Activated CD4-positive, alpha-beta T cell treated with anti-CD3 and anti-CD28 coated beads, Interleukin-2, amount 50 U/mL, for 4 hours (primary cell): ENCODE measurements around the gene ZFP57.

Experiments
- DNase-seq, 2 experiments: peaks; one replicate each; pipeline ENCODE4 v3.0.0-alpha.2; 2020

Gene ZFP57

DNA sequence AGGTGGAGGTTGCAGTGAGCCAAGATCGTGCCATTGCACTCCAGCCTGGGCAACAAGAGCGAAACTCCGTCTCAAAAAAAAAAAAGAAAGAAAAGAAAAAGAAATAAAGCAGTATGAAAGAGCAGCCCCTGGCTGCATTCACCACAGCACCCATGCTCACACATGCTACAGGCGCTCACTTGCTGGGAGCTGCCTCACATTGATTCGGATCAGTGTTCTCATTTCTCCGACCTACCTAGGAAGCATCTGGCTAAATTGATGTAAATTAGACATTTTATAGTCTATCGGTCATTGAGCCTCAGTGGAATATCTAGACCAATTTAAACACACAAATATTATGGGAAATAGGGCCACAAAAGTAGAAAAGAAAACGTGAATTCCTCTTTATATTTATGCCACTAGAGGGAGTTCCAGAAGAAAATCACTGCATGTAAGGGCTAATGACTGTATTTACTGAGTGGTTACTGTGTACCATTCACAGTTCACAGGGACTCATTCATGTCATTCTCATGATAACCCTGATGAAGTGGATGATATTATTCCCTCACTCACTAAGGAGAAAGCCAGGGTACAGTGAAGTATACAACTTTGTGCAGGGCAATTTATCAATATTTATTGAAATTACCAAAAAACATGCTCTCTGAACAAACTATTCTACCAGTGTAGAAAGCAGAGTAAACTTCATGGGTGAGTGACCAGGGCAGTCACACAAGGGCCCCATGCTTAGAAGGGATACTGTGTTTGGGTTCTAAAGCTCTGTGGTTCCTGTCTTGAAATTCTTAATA, 29.3 kb downstream of the ZFP57 start:
- DNase-seq = no peak

GRCh38 chr6:29649701-29650673, 31.0 kb downstream of the ZFP57 start:
- DNase-seq = peak; percentile 99

DNA sequence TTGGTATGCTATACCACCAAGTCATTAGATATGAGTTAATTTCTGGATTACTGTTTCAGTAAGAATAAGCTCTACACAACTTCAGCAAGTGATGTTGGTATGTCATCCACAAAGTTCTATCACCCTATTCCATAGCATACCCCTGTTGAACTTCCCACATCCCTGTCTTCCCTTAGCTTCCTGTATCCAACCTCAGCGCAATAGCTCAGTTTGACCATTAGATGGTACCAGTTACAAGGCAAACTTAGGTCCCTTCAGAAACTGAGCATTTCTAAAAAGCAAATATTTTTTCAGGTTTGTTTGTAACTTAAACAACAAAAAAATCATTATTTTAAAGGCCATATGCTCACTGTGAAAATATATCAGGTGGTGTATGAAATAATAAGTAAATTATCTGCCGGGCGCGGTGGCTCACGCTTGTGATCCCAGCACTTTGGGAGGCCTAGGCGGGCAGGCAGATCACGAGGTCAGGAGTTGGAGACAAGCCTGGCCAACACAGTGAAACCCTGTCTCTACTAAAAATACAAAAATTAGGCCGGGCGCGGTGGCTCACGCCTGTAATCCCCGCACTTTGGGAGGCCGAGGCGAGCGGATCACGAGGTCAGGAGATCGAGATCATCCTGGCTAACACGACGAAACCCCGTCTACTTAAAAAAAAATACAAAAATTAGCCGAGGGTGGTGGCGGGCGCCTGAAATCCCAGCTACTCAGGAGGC, 32.9 kb downstream of the ZFP57 start:
- no peak for DNase-seq

GRCh38 chr6:29641430-29642148, 39.4 kb downstream of the ZFP57 start:
- no peak for DNase-seq

- no peak for DNase-seq
These were observed 43.7 kb downstream of the ZFP57 start for GRCh38 chr6:29637247-29637646.

DNA sequence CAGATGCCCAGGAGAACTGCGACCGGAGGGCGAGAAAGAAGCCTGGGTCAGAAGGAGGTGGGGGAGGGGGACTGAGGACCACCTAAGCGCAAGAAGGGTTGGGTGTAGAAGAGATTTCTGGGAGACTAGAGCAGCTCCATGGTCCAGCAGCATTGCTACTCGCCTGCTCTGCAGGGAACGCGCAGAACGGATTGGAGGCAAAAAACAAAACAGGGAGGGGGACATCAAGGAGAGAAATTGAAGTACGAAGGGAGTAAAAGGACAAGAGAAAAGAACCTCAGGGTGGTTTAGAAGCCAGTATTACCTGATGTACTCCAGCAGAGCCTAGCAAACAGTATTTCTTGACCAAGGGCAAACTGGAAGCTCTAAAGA, 47.4 kb downstream of the ZFP57 start:
- DNase-seq = no peak

DNA sequence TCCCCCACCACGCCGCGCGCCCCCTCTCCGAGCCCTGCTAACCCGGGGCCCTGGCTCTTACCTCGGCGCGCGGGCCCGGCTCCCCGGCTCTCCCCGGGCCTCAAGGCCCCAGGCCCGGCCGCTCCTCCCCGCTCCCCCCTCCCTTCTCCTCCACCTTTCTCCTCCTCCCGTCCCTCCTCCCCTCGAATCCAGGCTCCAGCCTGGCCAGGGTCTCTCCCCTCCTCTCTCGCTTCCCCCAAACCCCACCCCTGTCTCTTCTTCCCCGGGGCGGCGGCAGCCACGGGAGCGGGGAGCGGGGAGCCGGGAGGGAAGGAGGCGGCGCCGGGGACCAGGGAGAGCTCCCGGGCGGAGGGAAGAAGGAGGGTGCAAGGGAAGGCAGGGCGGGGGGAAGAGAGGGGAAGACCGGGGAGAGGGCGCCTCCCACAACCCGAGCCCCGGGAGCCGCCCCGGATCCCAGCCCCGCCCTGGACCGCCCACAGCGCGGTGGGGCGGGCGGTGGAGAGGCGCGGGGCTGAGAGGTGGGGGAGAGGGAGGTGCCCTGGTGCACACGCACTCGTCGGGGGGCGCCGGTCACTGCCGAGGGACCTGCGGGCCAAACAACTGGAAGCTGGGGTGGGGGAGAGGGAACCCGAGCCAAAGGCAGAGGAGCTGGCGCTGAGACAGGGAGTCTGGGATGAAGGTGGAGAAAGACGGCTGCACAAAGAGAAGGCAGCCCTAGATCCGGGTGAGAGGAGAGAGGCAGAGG, 48.0 kb downstream of the ZFP57 start, which contains the start of gene GABBR1:
TSS of gene GABBR1 (minus strand) at position 395 of the 745 bp plus-strand sequence. CDS start 798 bp downstream, outside the sequence.
- peak; percentile 58 to 65 for DNase-seq

DNA sequence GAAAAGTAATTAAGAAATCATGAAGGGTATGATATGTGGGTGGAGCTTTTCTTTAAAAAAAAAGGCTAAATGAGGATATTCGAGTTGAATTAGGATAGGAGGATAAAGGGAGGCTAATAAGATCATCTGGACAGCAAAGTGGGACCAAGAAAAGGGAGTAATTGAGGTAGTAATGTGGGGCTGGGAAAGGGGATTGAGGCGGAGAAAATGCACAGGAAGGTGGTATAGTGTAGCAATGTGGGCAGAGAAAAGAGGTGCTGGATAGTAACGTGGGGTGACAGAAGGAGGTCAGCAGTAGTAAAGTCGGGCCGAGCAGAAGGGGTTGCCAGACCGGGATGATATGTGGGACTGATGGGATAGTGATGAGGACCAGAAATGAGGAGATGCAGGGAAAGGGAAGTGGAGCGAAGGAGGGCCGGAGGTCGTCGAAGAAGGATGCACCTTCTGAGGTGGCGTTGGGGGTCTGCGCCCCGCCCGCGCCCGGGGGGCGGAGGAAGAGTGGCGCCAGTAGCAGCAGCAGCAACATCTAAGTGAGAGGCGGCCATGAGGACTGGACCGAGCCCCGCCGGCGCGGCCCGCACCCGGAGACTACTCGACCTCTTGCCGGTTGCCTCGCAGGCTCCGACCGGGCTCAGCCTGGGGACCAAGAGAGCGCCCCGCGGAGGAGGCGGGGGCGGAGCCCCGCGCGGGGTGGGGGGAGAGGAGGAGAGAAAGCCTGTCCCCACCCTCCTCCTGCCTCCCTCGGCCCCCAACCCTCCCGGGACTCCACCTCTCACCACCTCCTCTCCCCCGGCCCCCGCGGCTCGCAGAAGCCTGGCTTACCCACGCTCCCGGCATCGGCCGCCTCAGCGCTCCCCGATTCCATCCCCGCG, 48.9 kb downstream of the ZFP57 start:
- peak; percentile 43 to 63 for DNase-seq

- DNase-seq = no peak
These were observed 49.6 kb downstream of the ZFP57 start for GRCh38 chr6:29631209-29631810.

GRCh38 chr6:29630315-29630714, 50.6 kb downstream of the ZFP57 start:
- no peak for DNase-seq

GRCh38 chr6:29629571-29629970, 51.4 kb downstream of the ZFP57 start:
- no peak for DNase-seq

DNA sequence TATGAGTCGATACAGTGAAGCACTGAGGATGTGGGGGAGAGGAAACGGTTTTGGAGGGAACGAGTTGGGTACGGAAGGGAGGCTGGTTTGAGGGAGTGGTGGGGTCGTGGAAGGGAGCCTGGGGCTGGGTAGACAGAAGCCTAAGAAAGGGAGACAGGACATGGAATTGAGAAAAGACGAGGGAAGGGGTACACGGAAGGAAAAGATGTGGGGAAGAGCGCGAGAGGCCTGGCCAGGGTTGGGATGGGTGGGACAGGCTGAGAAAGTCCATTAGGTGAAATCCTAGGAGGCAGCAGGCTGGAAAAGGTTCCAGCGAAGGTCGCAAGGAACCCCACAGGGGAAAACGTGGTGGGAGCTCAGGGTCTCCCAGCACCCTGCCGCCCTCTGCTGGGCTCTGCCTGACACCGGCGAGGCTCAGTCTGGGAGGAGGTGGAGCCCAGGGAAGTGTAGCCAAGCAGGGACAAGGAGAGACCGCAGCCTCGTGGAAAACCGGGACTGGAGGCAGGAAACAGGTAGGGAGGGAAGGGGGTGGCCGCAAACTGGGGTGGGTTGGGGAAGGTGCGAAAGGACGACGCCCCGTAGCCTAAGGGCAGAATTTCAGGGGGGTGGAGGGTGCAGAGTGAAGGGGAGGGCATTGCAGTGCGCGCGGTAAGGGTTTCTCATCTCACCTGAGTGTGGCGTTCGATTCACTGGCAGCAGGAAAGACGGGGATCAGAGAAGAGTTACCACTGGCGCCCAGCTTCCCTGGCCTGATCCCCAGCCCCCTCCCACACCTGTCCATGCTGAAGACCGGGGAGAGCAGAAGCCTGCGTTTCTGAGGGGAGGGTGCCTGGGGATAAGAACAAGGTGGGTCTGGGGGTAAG, 52.3 kb downstream of the ZFP57 start:
- DNase-seq = peak; percentile 50 to 51

- DNase-seq = peak; percentile 41 to 44
These were observed 53.1 kb downstream of the ZFP57 start for GRCh38 chr6:29627755-29628418.

DNA sequence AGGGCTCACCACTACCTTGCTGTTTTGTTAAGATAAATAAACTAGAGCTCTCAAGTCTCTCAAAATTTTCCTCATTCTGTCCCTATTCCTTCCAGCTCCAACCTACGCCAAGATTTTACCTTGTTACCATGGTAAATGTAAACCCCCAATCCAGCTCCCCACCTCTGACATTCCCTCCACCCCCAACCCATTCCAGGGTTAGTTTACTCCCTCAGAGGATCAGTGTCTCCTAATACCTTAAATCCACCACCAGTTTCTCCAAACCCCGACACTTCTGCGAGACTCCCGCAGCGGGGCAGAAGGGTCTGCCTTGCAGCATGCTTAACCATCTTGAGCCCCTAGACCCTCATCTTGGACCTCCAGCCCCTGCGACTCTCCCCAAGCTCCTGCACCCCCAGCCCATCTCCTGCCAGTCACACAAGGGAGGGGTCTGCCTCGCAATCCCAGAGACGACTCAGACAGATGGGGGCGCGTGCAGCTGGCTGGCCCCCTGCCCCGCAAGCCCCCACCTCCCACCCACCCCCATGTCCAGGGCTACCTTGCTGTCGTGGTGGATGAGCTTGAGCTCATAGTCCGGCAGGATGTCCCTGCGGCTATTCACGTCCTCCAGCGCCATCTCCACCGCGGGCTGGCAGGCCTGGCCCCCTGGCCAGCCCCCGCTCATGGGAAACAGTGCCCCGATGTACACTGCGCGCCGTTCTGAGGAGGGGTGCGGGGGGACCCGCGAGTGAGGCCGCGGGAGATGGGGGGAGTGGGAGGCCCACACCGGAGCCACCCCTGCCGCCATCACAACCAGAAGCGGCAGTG, 53.8 kb downstream of the ZFP57 start:
- DNase-seq = no peak

DNA sequence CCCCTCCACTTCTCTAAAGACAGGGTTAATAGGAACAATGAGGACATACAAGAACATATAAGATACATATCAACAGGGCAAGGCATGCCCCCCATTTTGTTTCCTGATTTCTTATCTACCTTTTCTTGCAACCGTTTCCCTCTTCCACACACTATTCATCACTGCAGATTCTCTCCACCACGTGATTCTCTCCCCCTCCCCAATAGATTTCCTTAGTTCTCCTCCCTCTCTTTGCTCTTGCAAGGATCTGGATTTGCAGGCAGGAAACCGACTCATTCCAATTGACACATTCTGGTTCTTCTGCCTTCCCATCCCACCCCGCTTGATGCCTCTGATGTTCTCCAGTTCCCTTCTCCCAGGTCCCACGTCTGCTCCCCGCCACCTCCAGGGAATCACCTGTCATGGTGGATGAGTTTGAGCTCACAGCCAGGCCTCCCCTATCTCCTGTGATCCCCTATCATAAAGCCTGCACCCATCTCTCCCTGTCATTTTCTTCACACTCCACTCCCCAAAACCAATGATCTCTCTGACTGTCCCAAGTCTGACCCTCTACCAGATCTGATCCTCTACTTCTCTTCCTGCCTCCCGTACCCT, 55.5 kb downstream of the ZFP57 start:
- DNase-seq = no peak

DNA sequence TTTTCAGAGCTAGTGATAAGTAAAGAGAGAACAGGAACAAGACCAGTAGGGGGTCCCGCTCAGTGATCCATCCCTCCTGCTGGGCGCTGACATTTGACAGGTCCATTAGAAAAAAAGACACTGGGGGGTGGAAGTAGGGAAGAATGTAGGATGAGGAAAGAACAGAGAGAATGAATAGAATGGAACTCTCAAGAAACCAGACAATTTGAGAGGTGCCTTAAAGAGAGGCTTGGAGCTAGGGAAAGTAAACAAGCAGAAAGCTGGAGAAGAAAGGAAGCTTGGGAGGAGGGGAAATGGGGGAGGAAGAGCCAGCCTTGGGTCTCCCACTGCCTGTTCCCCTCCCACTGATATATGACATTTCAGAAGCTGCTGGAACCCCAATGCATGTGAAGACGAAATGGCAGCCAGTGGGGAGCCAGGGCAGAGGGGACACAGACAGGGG, 56.4 kb downstream of the ZFP57 start:
- no peak for DNase-seq
